A673 (cell line): ENCODE measurements around the gene MLANA. TPM values are rescaled to one million over a fixed set of nuclear protein-coding genes. Genes with fewer than 3 reads are reported as not detected.

ENCODE experiments used
- BruUV-seq: library from RNA; stranded (reverse); fragments of 400-500 nt; replicated peaks from 2 replicates; lab custom pipeline; 2021; lab: Mats Ljungman, UMichigan
- CTCF ChIA-PET: fragments of 300-600 bp; sonication (Branson Sonifier 250); formaldehyde crosslinking; loops from one replicate; lab custom pipeline; 2022; ENCODE audit warnings: antibody characterized with exemption; lab: Charles Lee
- POLR2A ChIA-PET: fragments of 300-600 bp; sonication (Branson Sonifier 250); formaldehyde crosslinking; loops from one replicate; lab custom pipeline; 2022; ENCODE audit warnings: antibody characterized with exemption; ENCODE audit not compliant: low non-redundant PET; lab: Charles Lee
- DNase-seq: peaks from one replicate; pipeline ENCODE4 v3.0.0-alpha.2; 2015; ENCODE audit warnings: low spot score
- H3K27ac ChIP-seq: fragments of 200-600 bp; sonication (generic); 2 replicates; pipeline ENCODE4 v1.5.1; 2016; ENCODE audit warnings: mixed run types, low read depth, mild to moderate bottlenecking, mixed read lengths, antibody characterized with exemption, low read length; ENCODE audit not compliant: poor library complexity, severe bottlenecking
- H3K27me3 ChIP-seq: fragments of 200-600 bp; sonication (generic); replicated peaks from 2 replicates; pipeline ENCODE4 v1.6.1; 2017; ENCODE audit warnings: mixed run types, low read depth, mild to moderate bottlenecking, mixed read lengths, antibody characterized with exemption, low read length; ENCODE audit not compliant: insufficient read depth, poor library complexity
- H3K36me3 ChIP-seq: fragments of 200-600 bp; sonication (generic); 2 replicates; pipeline ENCODE4 v1.6.1; 2016; ENCODE audit warnings: mixed run types, mild to moderate bottlenecking, mixed read lengths, antibody characterized with exemption, low read length; ENCODE audit not compliant: insufficient read depth, poor library complexity, severe bottlenecking
- H3K4me1 ChIP-seq: fragments of 200-600 bp; sonication (generic); 2 replicates; pipeline ENCODE4 v1.6.1; 2017; ENCODE audit warnings: mixed run types, mild to moderate bottlenecking, mixed read lengths, antibody characterized with exemption, low read length; ENCODE audit not compliant: insufficient read depth, poor library complexity, severe bottlenecking
- H3K4me3 ChIP-seq: fragments of 200-600 bp; sonication (generic); 2 replicates; pipeline ENCODE4 v1.5.1; 2016; ENCODE audit warnings: low read depth, mixed run types, mild to moderate bottlenecking, mixed read lengths, low read length; ENCODE audit not compliant: poor library complexity, severe bottlenecking
- H3K9me3 ChIP-seq: fragments of 200-600 bp; sonication (generic); 2 replicates; pipeline ENCODE4 v1.6.1; 2016; ENCODE audit warnings: mixed run types, low read depth, mild to moderate bottlenecking, mixed read lengths, antibody characterized with exemption, low read length; ENCODE audit not compliant: poor library complexity, severe bottlenecking
- EZH2 ChIP-seq: fragments of 200-600 bp; sonication (generic); IDR thresholded peaks from 2 replicates; pipeline ENCODE4 v1.6.1; 2017; ENCODE audit warnings: borderline replicate concordance, low read depth, mild to moderate bottlenecking, mixed read lengths, antibody characterized with exemption, low read length; ENCODE audit not compliant: poor library complexity, severe bottlenecking
- intact Hi-C: fragments of 100-400 bp; cut with micrococcal nuclease; formaldehyde crosslinking; loops from one replicate; pipeline ENCODE4 v1.10.0; 2022; ENCODE audit not compliant: unreplicated experiment
- total RNA-seq: library from RNA; stranded (reverse); gene quantifications from 2 replicates; pipeline ENCODE4 v1.2.3, GENCODE V29; 2021
- TF ChIP-seq, protein P1 (sequence below): fragments of 300-800, 200-600 bp; sonication (generic); conservative IDR thresholded peaks from 2 replicates; pipeline ENCODE4 v1.5.1; 2017; ENCODE audit warnings: low read depth, mild to moderate bottlenecking, antibody characterized with exemption, low read length, moderate library complexity, mixed read lengths

The MLANA gene
- total RNA-seq, 1 experiment from 2014 or later, result not detected

DNA sequence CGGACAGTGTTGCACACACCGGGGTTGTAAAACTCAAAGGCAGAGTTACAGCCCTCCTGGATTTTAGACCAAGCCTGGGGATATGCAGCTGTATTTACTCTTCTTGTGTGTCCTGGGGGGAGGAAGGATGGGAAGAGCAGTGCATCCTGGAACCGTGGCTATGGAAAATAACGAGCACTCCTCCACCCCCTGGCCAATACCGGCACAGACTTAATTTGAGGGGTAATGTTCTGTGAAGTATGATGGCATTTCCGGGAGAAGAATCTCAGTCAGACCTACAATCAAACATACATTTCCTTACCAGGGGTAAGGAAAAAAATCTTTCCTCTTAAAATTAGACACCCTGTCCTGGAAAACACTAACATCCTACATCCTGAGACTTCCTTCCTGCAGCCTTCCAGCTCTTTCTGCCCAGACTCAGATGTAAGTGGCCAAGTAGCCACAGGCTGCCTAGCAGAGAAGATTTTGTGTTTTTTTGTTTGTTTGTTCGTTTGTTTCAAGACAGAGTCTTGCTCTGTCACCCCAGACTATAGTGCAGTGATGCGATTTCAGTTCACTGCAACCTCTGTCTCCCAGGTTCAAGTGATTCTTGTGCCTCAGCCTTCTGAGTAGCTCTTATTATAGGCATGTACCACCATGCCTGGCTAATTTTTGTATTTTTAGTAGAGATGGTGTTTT lies 46.8 kb upstream of the MLANA start:
- Histone ChIP-seq H3K4me1 (peaks cover 12% of the 10 kb centered on the region), H3K36me3 (no peaks in the 10 kb centered on the region), H3K9me3 (no peaks in the 10 kb centered on the region), H3K27me3 (no peaks in the 10 kb centered on the region), H3K27ac (no peak overlapping the region), H3K4me3 (no peak overlapping the region)
- intact Hi-C loops, result no loop called here
- ChIA-PET CTCF (no interaction called here), POLR2A (no interaction called here)
- peak; percentile 51 for DNase-seq
- TF ChIP-seq EZH2, result no peak
- TF ChIP-seq, protein P1, sequence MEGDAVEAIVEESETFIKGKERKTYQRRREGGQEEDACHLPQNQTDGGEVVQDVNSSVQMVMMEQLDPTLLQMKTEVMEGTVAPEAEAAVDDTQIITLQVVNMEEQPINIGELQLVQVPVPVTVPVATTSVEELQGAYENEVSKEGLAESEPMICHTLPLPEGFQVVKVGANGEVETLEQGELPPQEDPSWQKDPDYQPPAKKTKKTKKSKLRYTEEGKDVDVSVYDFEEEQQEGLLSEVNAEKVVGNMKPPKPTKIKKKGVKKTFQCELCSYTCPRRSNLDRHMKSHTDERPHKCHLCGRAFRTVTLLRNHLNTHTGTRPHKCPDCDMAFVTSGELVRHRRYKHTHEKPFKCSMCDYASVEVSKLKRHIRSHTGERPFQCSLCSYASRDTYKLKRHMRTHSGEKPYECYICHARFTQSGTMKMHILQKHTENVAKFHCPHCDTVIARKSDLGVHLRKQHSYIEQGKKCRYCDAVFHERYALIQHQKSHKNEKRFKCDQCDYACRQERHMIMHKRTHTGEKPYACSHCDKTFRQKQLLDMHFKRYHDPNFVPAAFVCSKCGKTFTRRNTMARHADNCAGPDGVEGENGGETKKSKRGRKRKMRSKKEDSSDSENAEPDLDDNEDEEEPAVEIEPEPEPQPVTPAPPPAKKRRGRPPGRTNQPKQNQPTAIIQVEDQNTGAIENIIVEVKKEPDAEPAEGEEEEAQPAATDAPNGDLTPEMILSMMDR, result no peak
- BruUV-seq, result no TSS peak

DNA sequence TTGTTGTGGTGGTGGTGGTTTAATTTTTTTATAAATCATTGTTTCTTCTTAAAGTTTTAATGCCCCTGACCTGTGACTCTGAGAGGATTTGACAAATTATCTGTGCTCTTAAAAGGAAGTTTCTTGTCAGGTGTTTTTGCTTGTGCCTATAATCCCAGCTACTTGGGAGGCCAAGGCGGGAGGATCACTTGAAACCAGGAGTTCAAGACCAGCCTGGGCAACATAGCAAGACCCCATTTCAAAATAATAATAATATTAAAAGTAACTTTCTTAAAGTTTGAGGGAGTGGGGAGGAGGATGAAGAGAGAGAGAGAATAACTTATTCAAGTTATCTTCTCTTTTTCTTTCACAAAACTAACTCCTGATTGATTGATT lies 45.5 kb upstream of the MLANA start:
- BruUV-seq, result no TSS peak
- Histone ChIP-seq H3K4me1 (peaks cover 12% of the 10 kb centered on the region), H3K36me3 (no peaks in the 10 kb centered on the region), H3K27me3 (no peaks in the 10 kb centered on the region), H3K27ac (no peak overlapping the region), H3K4me3 (no peak overlapping the region), H3K9me3 (no peaks in the 10 kb centered on the region)
- TF ChIP-seq, protein P1, result no peak
- no peak for TF ChIP-seq EZH2
- ChIA-PET CTCF (no interaction called here), POLR2A (no interaction called here)
- intact Hi-C loops, result no loop called here
- no peak for DNase-seq

DNA sequence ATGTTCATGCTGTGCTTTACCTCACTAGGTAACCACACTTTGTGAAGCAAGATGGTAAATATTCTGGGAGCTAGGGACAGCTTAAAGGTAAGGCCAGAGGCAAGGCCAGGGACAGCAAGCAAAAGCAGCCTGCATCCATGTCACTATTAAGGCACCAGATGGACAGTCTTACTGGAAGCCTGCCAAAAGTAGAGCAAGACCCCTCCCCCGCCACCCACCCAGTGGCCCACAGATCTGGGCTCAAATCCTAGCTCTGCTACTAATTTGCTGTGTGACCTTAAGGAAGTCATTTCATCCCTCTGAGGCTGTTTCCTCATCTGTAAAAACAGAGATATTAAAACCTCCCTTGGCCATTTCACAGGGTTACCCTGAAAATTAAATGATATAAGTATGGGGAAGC lies 44.6 kb upstream of the MLANA start:
- Histone ChIP-seq H3K4me3 (no peak overlapping the region), H3K27me3 (no peaks in the 10 kb centered on the region), H3K27ac (no peak overlapping the region), H3K36me3 (no peaks in the 10 kb centered on the region), H3K9me3 (no peaks in the 10 kb centered on the region), H3K4me1 (peaks cover 12% of the 10 kb centered on the region)
- ChIA-PET POLR2A (no interaction called here), CTCF (no interaction called here)
- no peak for DNase-seq
- no peak for TF ChIP-seq EZH2
- TF ChIP-seq, protein P1, result no peak
- intact Hi-C loops, result no loop called here
- BruUV-seq, result no TSS peak
